Ishikawa (cell line): ENCODE measurements around the gene PEX1.

Source experiments
- EGR1 ChIP-seq: IDR thresholded peaks from 2 replicates; pipeline ENCODE4 v1.6.1; 2012
- EP300 ChIP-seq: IDR thresholded peaks from 2 replicates; pipeline ENCODE4 v1.6.1; 2012; ENCODE audit warnings: borderline replicate concordance
- RAD21 ChIP-seq: IDR thresholded peaks from 2 replicates; pipeline ENCODE4 v1.6.1; 2012; ENCODE audit warnings: low read depth
- TAF1 ChIP-seq: IDR thresholded peaks from 2 replicates; pipeline ENCODE4 v1.6.1; 2012; ENCODE audit warnings: low read depth, mild to moderate bottlenecking
- TCF12 ChIP-seq: IDR thresholded peaks from 2 replicates; pipeline ENCODE4 v1.6.1; 2012; ENCODE audit warnings: low read depth
- YY1 ChIP-seq: IDR thresholded peaks from 2 replicates; pipeline ENCODE4 v1.6.1; 2012; ENCODE audit warnings: low read depth
- ZBTB7A ChIP-seq: IDR thresholded peaks from 2 replicates; pipeline ENCODE4 v1.6.1; 2012; ENCODE audit warnings: low read depth
- TF ChIP-seq, protein P1 (sequence below): IDR thresholded peaks from 2 replicates; pipeline ENCODE4 v1.6.1; 2012; ENCODE audit warnings: low read depth, mild to moderate bottlenecking
- TF ChIP-seq, protein P2 (sequence below): IDR thresholded peaks from 2 replicates; pipeline ENCODE4 v1.6.1; 2012

DNA sequence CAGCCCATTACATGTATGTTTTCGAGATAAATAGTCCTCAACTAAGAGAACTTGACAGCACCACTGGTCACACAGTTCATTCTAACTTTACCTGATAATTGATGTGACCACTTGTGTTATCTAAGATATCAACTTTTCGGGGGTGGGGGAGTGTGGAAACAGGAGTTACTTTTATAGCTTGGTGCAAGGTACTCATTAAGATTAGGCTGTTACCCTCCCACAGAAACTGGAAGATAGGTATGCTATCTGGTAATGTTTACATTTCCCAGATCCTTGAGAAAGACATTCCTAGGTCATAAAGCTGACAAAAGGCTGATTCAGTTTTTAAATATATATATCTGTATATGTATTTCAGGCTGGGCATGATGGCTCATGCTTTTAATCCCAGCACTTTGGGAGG, 61.6 kb downstream of the PEX1 start:
- no peak for TF ChIP-seq TAF1
- TF ChIP-seq RAD21: no peak
- no peak for TF ChIP-seq ZBTB7A
- TF ChIP-seq, protein P1, sequence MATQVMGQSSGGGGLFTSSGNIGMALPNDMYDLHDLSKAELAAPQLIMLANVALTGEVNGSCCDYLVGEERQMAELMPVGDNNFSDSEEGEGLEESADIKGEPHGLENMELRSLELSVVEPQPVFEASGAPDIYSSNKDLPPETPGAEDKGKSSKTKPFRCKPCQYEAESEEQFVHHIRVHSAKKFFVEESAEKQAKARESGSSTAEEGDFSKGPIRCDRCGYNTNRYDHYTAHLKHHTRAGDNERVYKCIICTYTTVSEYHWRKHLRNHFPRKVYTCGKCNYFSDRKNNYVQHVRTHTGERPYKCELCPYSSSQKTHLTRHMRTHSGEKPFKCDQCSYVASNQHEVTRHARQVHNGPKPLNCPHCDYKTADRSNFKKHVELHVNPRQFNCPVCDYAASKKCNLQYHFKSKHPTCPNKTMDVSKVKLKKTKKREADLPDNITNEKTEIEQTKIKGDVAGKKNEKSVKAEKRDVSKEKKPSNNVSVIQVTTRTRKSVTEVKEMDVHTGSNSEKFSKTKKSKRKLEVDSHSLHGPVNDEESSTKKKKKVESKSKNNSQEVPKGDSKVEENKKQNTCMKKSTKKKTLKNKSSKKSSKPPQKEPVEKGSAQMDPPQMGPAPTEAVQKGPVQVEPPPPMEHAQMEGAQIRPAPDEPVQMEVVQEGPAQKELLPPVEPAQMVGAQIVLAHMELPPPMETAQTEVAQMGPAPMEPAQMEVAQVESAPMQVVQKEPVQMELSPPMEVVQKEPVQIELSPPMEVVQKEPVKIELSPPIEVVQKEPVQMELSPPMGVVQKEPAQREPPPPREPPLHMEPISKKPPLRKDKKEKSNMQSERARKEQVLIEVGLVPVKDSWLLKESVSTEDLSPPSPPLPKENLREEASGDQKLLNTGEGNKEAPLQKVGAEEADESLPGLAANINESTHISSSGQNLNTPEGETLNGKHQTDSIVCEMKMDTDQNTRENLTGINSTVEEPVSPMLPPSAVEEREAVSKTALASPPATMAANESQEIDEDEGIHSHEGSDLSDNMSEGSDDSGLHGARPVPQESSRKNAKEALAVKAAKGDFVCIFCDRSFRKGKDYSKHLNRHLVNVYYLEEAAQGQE: no peak
- no peak for TF ChIP-seq EGR1
- no peak for TF ChIP-seq YY1
- TF ChIP-seq TCF12: no peak
- no peak for TF ChIP-seq EP300
- TF ChIP-seq, protein P2, sequence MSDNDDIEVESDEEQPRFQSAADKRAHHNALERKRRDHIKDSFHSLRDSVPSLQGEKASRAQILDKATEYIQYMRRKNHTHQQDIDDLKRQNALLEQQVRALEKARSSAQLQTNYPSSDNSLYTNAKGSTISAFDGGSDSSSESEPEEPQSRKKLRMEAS: no peak
